Activated T-helper 9 cell treated with anti-CD3 and anti-CD28 coated beads, Interleukin-2, amount 50 U/mL, for 16 hours (primary cell): ENCODE measurements around the gene BTBD18.
A peak's percentile ranks its signal among the peaks of the same experiment; 100 is the strongest.
"Not testable (repeated sequence)": the region's sequence is repeated elsewhere in the genome, so short reads cannot be mapped to it uniquely, and the experiment has no call there.

Experiments
- DNase-seq: peaks from one replicate; pipeline ENCODE4 v3.0.0-alpha.2; 2020; ENCODE audit warnings: low read depth

BTBD18 gene

DNA sequence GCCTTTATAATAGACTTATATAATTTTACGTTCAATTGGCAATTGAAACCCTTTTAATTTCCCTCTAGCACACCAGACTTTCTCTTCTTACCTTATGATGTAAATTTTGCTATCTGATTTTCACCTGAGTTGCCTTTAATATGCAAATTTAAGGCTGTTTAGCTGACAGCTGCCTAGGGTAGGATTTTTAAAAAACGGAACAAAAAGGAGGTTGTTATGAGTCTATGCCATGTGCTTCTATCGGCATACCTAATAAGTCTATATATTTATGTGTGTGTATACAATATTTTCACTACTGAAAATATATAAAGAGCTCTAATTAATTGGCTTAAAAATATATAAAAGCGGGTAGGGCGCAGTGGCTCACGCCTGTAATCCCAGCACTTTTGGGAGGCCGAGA is 22.1 kb downstream of the BTBD18 start:
- no peak for DNase-seq

DNA sequence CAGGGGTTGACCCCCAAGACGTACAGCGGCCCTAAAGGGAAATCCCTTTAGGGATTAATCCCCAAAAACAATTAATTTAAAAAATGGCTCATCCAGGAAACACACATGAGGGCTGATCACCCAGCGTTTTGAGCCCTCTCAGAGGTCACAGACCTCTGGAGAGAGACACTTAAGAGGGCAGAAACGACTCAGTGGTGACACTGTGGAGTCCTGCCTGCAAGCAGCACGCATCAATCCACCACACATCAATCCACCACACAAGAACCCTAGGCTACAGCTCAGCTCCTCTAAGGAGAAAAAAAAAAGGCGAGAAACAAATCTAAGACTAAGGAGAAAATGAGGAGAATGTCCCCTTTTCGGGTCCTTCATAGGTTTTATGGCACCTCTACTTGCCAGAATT is 22.8 kb downstream of the BTBD18 start:
- DNase-seq: no peak

DNA sequence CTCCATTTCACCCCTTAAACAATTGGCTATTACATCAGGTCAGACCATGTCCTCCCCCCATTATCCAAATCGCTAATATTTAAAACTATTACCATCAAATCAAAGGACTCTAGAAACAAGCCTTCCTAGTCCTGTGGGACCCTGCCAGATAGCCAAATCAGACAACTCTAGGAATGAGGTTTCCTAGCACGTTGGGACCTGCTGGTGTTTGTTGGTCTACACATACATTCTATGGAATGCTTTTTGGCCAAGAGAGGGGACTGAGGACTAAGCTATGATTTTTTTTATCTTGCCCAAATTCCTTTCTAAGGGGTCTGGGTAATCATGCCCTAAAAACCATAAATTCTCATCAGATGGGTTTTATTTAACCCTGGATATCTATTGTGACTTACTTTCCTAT is 24.4 kb downstream of the BTBD18 start:
- DNase-seq: no peak

DNA sequence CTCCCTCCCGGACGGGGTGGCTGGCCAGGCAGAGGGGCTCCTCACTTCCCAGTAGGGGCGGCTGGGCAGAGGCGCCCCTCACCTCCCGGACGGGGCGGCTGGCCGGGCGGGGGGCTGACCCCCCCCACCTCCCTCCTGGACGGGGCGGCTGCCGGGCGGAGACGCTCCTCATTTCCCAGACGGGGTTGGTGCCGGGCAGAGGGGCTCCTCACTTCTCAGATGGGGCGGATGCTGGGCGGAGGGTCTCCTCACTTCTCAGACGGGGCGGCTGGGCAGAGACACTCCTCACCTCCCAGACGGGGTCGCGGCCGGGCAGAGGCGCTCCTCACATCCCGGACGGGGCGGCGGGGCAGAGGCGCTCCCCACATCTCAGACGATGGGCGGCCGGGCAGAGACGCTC is 34.9 kb downstream of the BTBD18 start:
- DNase-seq: not testable (repeated sequence)

DNA sequence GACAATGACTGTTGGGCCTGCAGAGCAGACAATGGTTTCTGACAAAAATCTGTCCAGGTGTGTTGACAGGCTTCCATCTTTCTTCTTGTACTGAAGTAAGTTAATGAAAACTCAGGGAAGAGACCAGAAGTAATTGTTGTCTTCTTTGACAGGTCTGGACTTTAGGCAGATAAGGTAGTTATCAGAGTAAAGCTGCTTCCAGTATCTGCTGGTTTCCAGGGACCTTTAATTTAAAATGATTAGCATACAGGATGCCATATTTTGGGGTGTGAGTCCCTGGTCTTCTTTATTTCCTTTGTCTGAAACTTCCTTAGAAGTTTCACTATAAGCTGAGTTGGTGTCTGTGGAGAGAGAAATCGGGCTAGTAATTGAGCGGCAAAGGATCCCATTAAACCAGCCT is 37.8 kb downstream of the BTBD18 start:
- no peak for DNase-seq

DNA sequence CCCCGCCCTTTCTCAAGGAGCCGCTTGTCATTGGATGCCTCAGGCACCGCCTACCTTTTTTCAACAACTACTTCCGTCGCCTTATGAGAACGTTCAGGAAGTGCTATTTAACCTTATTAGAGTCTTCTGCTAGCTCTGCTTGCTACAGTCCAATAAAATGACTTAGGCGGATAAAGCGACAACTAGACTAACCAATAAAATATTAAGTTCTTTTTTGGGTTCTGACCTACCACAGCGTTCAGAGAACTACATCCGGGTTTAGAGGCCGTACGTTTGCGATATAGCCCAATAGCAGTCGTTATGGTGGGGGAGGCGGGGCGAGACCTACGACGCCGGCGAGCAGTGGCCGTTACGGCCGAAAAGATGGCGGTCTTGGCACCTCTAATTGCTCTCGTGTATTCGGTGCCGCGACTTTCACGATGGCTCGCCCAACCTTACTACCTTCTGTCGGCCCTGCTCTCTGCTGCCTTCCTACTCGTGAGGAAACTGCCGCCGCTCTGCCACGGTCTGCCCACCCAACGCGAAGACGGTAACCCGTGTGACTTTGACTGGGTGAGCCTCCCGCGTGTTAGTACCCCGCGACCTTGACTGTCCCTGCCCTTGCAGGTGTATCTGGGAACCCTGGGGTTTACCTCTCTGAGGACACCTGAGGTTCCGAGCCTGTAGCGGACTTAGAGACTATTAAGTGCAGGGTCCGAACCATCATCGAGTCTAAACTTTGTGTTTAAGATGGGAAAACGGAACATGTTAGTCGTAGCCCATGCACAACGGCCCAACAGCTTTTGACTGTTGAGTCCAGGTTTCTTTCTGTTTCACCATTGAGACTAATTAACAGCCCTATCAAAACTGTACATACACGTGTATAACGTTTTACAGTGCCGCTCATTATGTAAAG is 39.1 kb downstream of the BTBD18 start, which contains the start of gene TMX2:
TMX2 (plus strand) TSS at position 338 of the 895 bp plus-strand sequence; CDS start at position 364, 26 bp downstream.
- peak; percentile 84 for DNase-seq

DNA sequence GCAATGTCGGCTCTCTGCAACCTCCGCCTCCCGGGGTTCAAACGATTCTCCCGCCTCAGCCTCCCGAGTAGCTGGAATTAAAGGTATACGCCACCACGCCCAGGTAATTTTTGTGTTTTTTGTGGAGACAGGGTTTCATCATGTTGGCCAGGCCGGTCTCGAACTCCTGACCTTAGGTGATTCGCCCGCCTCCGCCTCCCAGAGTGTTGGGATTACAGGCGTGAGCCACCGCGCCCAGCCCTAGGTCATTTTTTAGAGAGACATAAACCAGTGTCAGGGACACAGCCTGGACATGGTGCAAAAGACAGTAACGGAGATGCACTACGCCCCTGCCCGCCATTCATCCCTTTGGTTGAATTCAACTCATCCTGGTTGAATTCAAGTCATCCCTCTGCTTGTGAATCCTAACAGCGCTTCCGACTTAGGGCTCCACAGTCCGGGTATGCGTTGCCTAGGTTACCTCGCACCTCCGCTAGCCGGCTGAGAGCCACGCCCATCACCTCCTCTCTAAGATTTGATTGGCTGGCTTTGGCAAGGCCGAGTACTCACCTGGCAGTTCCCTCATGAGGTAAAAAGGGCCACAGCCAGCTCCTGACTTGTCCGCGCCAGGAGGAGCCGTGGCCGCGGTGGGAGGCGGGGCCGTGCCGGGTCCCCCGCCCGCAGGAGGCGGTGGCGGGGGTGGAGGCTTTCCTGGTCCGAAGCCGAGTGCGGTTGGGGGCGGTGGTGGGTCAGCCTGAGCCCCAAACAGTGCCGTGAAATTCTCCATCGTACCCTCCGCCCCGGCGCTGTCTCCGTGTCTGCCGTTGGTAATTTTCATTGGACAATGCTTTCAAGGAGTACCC is 40.0 kb downstream of the BTBD18 start, which contains the start of gene MED19:
MED19 (minus strand) TSS at position 802 of the 842 bp plus-strand sequence; CDS start at position 766, 36 bp downstream.
- DNase-seq: peak; percentile 70

DNA sequence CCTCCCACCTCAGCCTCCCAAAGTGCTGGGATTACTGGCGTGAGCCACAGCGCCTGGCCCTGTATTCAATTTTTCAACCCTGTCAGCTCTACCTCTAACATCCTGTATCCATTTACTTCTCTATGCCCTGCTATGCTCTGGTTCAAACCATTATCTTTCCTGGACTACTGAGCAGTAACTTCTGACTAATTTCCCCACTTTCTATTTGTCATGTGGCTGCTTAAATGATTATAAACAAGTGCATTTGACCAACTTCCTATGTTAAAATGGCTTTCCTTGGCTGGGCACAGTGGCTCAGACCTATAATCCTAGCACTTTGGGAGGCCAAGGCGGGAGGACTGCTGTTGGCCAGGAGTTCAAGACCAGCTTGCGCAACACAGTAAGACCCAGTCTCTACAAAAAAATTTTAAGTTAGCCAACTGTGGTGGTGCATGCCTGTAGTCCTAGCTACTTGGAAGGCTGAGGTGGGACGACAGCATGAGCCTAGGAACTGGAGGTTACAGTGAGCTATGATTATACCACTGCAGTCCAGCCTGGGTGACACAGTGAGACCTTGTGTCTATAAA is 41.7 kb downstream of the BTBD18 start:
- no peak for DNase-seq

DNA sequence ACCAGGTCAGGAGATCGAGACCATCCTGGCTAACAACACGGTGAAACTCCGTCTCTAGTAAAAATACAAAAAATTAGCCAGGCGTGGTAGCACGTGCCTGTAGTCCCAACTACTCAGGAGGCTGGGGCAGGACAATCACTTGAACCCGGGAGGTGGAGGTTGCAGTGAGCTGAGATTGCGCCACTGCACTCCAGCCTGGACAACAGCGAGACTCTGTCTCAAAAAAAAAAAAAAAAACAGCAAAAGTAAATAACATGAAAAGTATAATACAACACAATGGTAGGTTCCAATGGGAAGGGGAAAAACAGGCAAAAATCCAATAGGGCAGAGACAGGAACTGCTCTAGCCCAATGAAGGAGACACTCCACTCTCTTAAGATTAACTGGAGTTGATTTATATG is 46.2 kb downstream of the BTBD18 start:
- not testable (repeated sequence) for DNase-seq

DNA sequence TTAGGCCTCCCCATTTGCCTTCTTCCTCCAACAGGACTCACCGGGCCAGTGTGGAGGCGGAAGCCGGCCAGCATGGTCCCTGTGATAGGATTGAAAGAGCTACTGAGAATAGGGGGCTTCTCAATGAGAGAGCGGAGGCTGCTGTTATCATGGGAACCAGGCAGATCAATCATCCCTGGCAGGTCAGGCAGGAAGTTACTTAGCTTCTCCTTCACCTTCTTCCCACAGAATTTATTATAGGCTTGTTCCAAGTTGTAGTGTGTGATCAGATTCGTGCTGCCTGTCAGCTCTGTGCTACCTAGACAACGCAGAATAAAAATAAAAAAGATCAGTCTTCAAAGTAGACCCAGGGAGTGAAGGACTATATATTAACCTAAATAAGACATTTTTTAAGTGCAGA is 46.7 kb downstream of the BTBD18 start:
- DNase-seq: no peak

DNA sequence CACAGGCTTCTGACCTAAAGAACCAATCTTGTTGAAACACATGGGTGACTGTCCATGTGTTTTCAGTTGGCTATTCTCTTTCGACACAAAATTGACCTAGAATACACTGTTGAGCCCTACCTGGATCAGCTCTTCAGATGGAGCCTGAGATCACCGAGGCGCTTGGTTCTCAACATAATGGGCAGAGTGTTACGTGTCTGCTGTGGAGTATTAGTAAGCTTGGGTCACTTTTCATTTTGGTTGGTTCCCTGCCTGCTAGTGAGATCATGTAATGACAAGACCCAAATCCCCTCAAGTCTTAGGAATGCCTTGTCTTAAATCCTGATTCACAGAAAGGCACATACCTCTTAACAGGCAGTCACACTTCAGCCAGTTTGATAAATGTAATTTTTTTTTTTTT is 48.3 kb downstream of the BTBD18 start:
- DNase-seq: no peak

DNA sequence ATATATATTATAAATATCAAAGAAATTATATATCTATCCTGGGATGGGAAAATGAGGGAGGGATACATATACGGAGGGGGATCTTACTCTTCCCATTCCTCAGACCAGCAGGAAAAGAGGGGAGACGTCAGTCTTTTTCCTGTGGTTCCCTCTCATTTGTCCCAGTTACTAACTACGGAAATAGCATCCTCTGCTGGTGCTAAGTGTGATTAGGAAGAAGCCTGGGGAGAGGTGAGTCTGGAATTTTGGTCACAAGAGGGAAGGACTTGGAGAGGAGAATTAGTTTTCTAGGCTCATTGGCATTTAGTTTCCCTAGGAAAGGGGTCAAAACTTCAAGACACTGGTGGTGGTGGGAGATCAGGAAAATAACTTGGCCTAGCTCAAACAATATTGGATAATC is 51.2 kb downstream of the BTBD18 start:
- no peak for DNase-seq

DNA sequence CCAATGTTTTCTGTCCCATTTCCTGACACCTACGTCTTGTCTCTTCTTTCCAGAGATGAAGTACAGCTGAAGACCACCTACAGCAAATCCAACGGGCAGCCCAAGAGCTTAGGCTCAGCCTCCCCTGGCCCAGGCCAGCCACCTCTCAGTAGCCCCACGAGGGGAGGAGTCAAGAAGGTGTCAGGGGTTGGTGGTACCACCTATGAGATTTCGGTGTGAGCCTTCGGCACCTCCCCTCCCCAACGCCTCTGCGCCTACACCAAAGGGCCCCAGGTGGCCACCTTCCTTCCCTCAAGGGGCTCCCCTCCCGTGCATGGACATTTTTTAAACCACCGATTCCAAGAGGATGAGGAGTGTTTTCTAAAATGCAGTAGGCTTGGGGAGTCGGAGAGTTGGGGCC is 51.8 kb downstream of the BTBD18 start:
- no peak for DNase-seq

DNA sequence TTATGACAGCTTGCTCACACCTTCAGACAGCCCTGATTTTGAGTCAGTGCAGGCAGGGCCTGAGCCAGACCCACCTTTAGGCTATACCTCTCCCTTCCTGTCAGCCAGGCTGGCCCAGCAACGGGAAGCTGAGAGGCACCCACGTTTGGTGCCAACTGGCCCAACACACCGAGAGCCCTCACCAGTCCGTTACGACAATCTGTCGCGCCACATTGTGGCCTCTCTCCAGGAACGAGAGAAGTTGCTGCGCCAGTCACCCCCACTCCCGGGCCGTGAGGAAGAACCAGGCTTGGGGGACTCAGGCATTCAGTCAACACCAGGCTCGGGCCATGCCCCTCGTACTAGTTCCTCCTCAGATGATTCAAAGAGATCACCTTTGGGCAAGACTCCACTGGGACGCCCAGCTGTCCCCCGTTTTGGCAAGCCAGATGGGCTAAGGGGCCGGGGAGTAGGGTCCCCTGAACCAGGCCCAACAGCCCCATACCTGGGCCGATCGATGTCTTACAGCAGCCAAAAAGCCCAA is 52.7 kb downstream of the BTBD18 start:
- DNase-seq: no peak
